K562 (cell line): ENCODE results near the gene PRSS8. TPM values are rescaled to one million over a fixed set of nuclear protein-coding genes. Genes with fewer than 3 reads are reported as not detected.

Source experiments
- ATF6 ChIP-seq: sonication (generic); formaldehyde crosslinking; IDR thresholded peaks from 2 replicates; pipeline ENCODE4 v1.4.0; 2020; ENCODE audit warnings: mild to moderate bottlenecking, missing genetic modification reagents
- CBX1 ChIP-seq: sonication (generic); IDR thresholded peaks from 2 replicates; pipeline ENCODE4 v1.6.1; 2016; ENCODE audit warnings: antibody characterized with exemption, low read depth, mild to moderate bottlenecking
- ELF4 ChIP-seq: fragments of 450-650 bp; formaldehyde crosslinking; IDR thresholded peaks from 2 replicates; pipeline ENCODE4 v1.4.0; 2022; ENCODE audit warnings: missing genetic modification characterization
- GABPA ChIP-seq: fragments of 200-800 bp; sonication (Bioruptor generic); conservative IDR thresholded peaks from 2 replicates; pipeline ENCODE4 v1.6.1; 2016; ENCODE audit warnings: low read depth, missing genetic modification characterization, missing compliant biosample characterization
- MCM2 ChIP-seq: fragments of 450-650 bp; IDR thresholded peaks from 2 replicates; pipeline ENCODE4 v1.6.1; 2017; ENCODE audit warnings: low read depth, mild to moderate bottlenecking
- NBN ChIP-seq: fragments of 450-650 bp; IDR thresholded peaks from 2 replicates; pipeline ENCODE4 v1.6.1; 2016; ENCODE audit warnings: low read depth, mild to moderate bottlenecking
- NCOA6 ChIP-seq: fragments of 450-650 bp; IDR thresholded peaks from 2 replicates; pipeline ENCODE4 v1.6.1; 2017; ENCODE audit warnings: mild to moderate bottlenecking
- PHF8 ChIP-seq: fragments of 200-600 bp; sonication (generic); IDR thresholded peaks from 2 replicates; pipeline ENCODE4 v1.6.1; 2012; ENCODE audit warnings: mixed run types, mild to moderate bottlenecking, inconsistent platforms, low read length, moderate library complexity, borderline replicate concordance
- PTBP1 ChIP-seq: fragments of 200-400 bp; formaldehyde crosslinking; IDR thresholded peaks from 2 replicates; pipeline ENCODE4 v1.6.1; 2017; ENCODE audit warnings: low read depth, low read length
- RBBP5 ChIP-seq: fragments of 200-600 bp; sonication (generic); IDR thresholded peaks from 2 replicates; pipeline ENCODE4 v1.6.1; 2012; ENCODE audit warnings: borderline replicate concordance, mild to moderate bottlenecking, low read length, control low read depth, inconsistent platforms; ENCODE audit not compliant: insufficient read depth, poor library complexity, severe bottlenecking
- SIN3A ChIP-seq, 2 experiments: fragments of 150-350 bp in 1 of 2; IDR thresholded peaks; 2 replicates each; pipeline ENCODE4 v1.6.1; 2011 to 2016; ENCODE audit warnings: borderline replicate concordance in 2 of 2, low read depth in 2 of 2, low read length in 2 of 2, mild to moderate bottlenecking in 2 of 2, moderate library complexity in 2 of 2; ENCODE audit not compliant: control insufficient read depth in 1 of 2
- SIRT6 ChIP-seq: IDR thresholded peaks from one replicate; pipeline ENCODE4 v1.6.1; 2012; ENCODE audit warnings: low read depth, mild to moderate bottlenecking, control low read depth, inconsistent platforms, low read length, moderate library complexity
- SNIP1 ChIP-seq: fragments of 450-650 bp; IDR thresholded peaks from 2 replicates; pipeline ENCODE4 v1.7.1; 2017; ENCODE audit warnings: low read depth, mild to moderate bottlenecking
- ZBTB26 ChIP-seq: fragments of 450-650 bp; formaldehyde crosslinking; IDR thresholded peaks from 2 replicates; pipeline ENCODE4 v1.4.0; 2022; ENCODE audit warnings: missing genetic modification characterization
- ZBTB8A ChIP-seq: fragments of 450-650 bp; IDR thresholded peaks from 2 replicates; pipeline ENCODE4 v1.6.1; 2018; ENCODE audit warnings: mild to moderate bottlenecking, moderate library complexity; ENCODE audit not compliant: partially characterized antibody
- ZMIZ1 ChIP-seq, 2 experiments: fragments of 150-350 bp in 1 of 2; IDR thresholded peaks; 2 replicates each; pipeline ENCODE4 v1.6.1; 2012 to 2016; ENCODE audit warnings: low read depth in 2 of 2, low read length in 2 of 2, mild to moderate bottlenecking in 1 of 2, moderate library complexity in 1 of 2
- ZNF146 ChIP-seq: IDR thresholded peaks from one replicate; pipeline ENCODE4 v1.6.1; 2018; ENCODE audit warnings: missing compliant biosample characterization; ENCODE audit not compliant: unreplicated experiment
- ZNF224 ChIP-seq: sonication (generic); formaldehyde crosslinking; IDR thresholded peaks from 2 replicates; pipeline ENCODE4 v1.8.0; 2022; ENCODE audit warnings: mild to moderate bottlenecking, missing genetic modification reagents
- ZNF282 ChIP-seq: sonication (generic); formaldehyde crosslinking; IDR thresholded peaks from 2 replicates; pipeline ENCODE4 v1.8.1; 2023; ENCODE audit warnings: missing genetic modification reagents
- ZNF347 ChIP-seq: fragments of 450-650 bp; formaldehyde crosslinking; IDR thresholded peaks from 2 replicates; pipeline ENCODE4 v1.4.0; 2020; ENCODE audit warnings: low read depth, mild to moderate bottlenecking, moderate library complexity
- ZNF717 ChIP-seq: fragments of 250-450 bp; sonication (Bioruptor Pico); IDR thresholded peaks from 2 replicates; pipeline ENCODE4 v1.5.0; 2021
- ZZZ3 ChIP-seq: fragments of 450-650 bp; IDR thresholded peaks from 2 replicates; pipeline ENCODE4 v1.6.1; 2016; ENCODE audit warnings: antibody characterized with exemption, mild to moderate bottlenecking, moderate library complexity
- polyA plus RNA-seq, 8 experiments: library from polyadenylated mRNA; depleted of rRNA in 4 of 8; stranded (reverse) in 5 of 8; unstranded in 3 of 8; fragments of >200 nt; fragmentation: Nextera tagmentation in 2 of 8; fragmentation: Illumina TruSeq in 1 of 8; extraction: Ambion mirVana in 2 of 8; extraction: Trizol in 1 of 8; gene quantifications; 2 replicates each; pipeline versions ENCODE4 v1.2.1 to v1.2.3, GENCODE V29; 2011 to 2014; ENCODE audit warnings: inconsistent platforms in 1 of 8, missing spikeins in 1 of 8
- total RNA-seq, 7 experiments: library from RNA; depleted of rRNA in 6 of 7; stranded (reverse); fragments of >200 nt in 6 of 7; fragmentation: Illumina TruSeq in 2 of 7; extraction: Trizol in 2 of 7; gene quantifications; 2 replicates each; pipeline versions ENCODE4 v1.2.1 to v1.2.3, GENCODE V29; 2011 to 2021; ENCODE audit warnings: low replicate concordance in 1 of 7

The PRSS8 gene
- total and polyA plus RNA-seq, 9 of the 15 experiments (the other 6 are each of a cell fraction or from before 2014, with no cell fraction given) = 0.25 to 3.9 (median 1.3) TPM; not detected in 1

- TF ChIP-seq ATF6 = no peak
- TF ChIP-seq ZBTB26 = 0 out of 2 replicates have a peak, but pooled peaks have one; percentile 5
- TF ChIP-seq ZBTB8A = no peak
- no peak for TF ChIP-seq ZZZ3
- TF ChIP-seq ZNF282 (CRISPR knock-in tag) = no peak
- no peak for TF ChIP-seq ZNF224
- peak; percentile 38; the same call in 1 of the 2 replicates for TF ChIP-seq CBX1
- peak; percentile 96 for TF ChIP-seq RBBP5
- no peak for TF ChIP-seq PTBP1
- no peak for TF ChIP-seq ZNF146 (CRISPR knock-in tag)
- TF ChIP-seq NCOA6 = no peak
- TF ChIP-seq MCM2 = no peak
- TF ChIP-seq NBN = no peak
- no peak for TF ChIP-seq ZNF717 (CRISPR knock-in tag)
- peak in 1 of 2 experiments; percentile 58; a peak in 1 of 4 replicates for TF ChIP-seq ZMIZ1 (IDR thresholded peaks at IDR 0.05; ENCODE audit: low read depth in 2 of 2, low read length in 2 of 2)
- TF ChIP-seq ELF4 (CRISPR knock-in tag) = peak; percentile 88
- TF ChIP-seq SNIP1 = no peak
- no peak for TF ChIP-seq ZNF347 (CRISPR knock-in tag)
- TF ChIP-seq PHF8 = peak; percentile 80; the same call in 1 of the 2 replicates
- TF ChIP-seq SIN3A (IDR thresholded peaks at IDR 0.05; ENCODE audit: borderline replicate concordance in 2 of 2, control insufficient read depth in 1 of 2, low read depth in 2 of 2, low read length in 2 of 2) = peak in 1 of 2 experiments; percentile 71; a peak in 2 of 4 replicates
- TF ChIP-seq SIRT6 = no peak
- TF ChIP-seq GABPA (tag) = peak; percentile 99
These were observed 17.9 kb downstream of the PRSS8 start, which contains the start of gene KAT8 (continued) for GRCh38 chr16:31117384-31118222.
